Spinal cord (tissue), 10 donors: ENCODE data around the gene PTBP3. TPM values are rescaled to one million over a fixed set of nuclear protein-coding genes. Genes with fewer than 3 reads are reported as not detected.

Experiments used
- DNase-seq, 6 donors: peaks; one replicate each; pipeline versions ENCODE4 v3.0.0 to v3.0.0-alpha.2; 2013 to 2015; ENCODE audit warnings: low spot score in 6 of 6, low read depth in 4 of 6
- H3K27ac ChIP-seq: one replicate; pipeline ENCODE4 v1.5.1; 2013; ENCODE audit warnings: low read depth, low read length, control low read depth
- H3K27me3 ChIP-seq: one replicate; pipeline ENCODE4 v1.6.1; 2013; ENCODE audit warnings: low read length; ENCODE audit not compliant: control insufficient read depth, insufficient read depth
- H3K36me3 ChIP-seq: one replicate; pipeline ENCODE4 v1.6.1; 2013; ENCODE audit warnings: low read length; ENCODE audit not compliant: control insufficient read depth, insufficient read depth
- H3K4me1 ChIP-seq: one replicate; pipeline ENCODE4 v1.6.1; 2013; ENCODE audit warnings: low read length; ENCODE audit not compliant: control insufficient read depth, insufficient read depth
- H3K4me3 ChIP-seq: one replicate; pipeline ENCODE4 v1.5.1; 2013; ENCODE audit warnings: low read depth, low read length, control low read depth
- H3K9me3 ChIP-seq: one replicate; pipeline ENCODE4 v1.6.1; 2013; ENCODE audit warnings: low read length; ENCODE audit not compliant: control insufficient read depth, insufficient read depth
- WGBS: methylation state at CpG from one replicate; pipeline ENCODE4 v1.1.5; 2013; ENCODE audit warnings: missing lambda C conversion rate; ENCODE audit not compliant: insufficient coverage; 5-methylcytosine and 5-hydroxymethylcytosine counted together
- polyA plus RNA-seq, 2 donors: library from polyadenylated mRNA; unstranded; fragments of 120-200 nt; gene quantifications; one replicate each; pipeline ENCODE4 v1.2.1, GENCODE V29; 2013; ENCODE audit not compliant: insufficient read length in 2 of 2
- small RNA-seq: library from RNA; depleted of rRNA; stranded (forward); fragments of <200 nt; gene quantifications from one replicate; pipeline ENCODE3, GENCODE V24; 2014; ENCODE audit warnings: low replicate concordance
- total RNA-seq, 2 donors: library from RNA; depleted of rRNA in 1 of 2; stranded (reverse); fragments of 120-200 nt in 1 of 2; fragments of >200 nt in 1 of 2; gene quantifications; one replicate each; pipeline versions ENCODE4 v1.2.3 to v1.2.4, GENCODE V29; 2013 to 2014
- donor health status: healthy.

Gene PTBP3
- total and polyA plus RNA-seq, 4 donors, result 15.5 to 42.7 (median 18.6) TPM

- H3K9me3 ChIP-seq, result no peaks in the 10 kb centered on the region
- H3K36me3 ChIP-seq, result no peaks in the 10 kb centered on the region
- no peaks in the 10 kb centered on the region for H3K27me3 ChIP-seq
- DNase-seq, result no peak
- H3K27ac ChIP-seq, result no peak overlapping the region
- H3K4me1 ChIP-seq, result peaks cover 30% of the 10 kb centered on the region
- WGBS, result 93% methylated on average over 3 of the region's 5 CpGs
- H3K4me3 ChIP-seq, result no peak overlapping the region
Observed at GRCh38 chr9:112170968-112171367, 162.5 kb downstream of the PTBP3 start.

GRCh38 chr9:112170235-112170634, 163.2 kb downstream of the PTBP3 start:
- DNase-seq, result no peak
- Histone ChIP-seq H3K4me3 (no peak overlapping the region), H3K9me3 (no peaks in the 10 kb centered on the region), H3K36me3 (no peaks in the 10 kb centered on the region), H3K27ac (no peak overlapping the region), H3K4me1 (peaks cover 22% of the 10 kb centered on the region), H3K27me3 (no peaks in the 10 kb centered on the region)
- 60% methylated on average over 4 of the region's 4 CpGs for WGBS

DNA sequence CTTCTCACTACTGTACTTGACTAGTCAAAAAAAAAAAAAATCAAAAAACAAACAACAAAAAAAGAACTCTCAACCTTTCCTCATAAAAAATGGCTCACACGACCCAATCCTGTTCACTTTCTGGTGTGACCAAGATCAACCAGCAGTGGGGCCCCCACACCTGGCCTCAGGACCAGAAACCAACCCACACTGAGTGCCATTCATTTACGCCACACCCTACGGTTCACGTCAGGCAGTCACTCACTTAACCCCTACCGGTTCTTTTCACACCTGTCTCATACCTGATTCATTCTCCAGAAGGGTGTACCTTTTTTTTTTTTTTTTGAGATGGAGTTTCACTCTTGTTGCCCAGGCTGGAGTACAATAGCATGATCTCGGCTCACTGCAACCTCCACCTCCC, 164.1 kb downstream of the PTBP3 start:
- H3K9me3 ChIP-seq, result no peaks in the 10 kb centered on the region
- no peaks in the 10 kb centered on the region for H3K36me3 ChIP-seq
- no peaks in the 10 kb centered on the region for H3K27me3 ChIP-seq
- 100% methylated on average over 1 of the region's 6 CpGs for WGBS
- no peak overlapping the region for H3K27ac ChIP-seq
- H3K4me1 ChIP-seq, result peaks cover 20% of the 10 kb centered on the region
- no peak overlapping the region for H3K4me3 ChIP-seq
- no peak for DNase-seq

DNA sequence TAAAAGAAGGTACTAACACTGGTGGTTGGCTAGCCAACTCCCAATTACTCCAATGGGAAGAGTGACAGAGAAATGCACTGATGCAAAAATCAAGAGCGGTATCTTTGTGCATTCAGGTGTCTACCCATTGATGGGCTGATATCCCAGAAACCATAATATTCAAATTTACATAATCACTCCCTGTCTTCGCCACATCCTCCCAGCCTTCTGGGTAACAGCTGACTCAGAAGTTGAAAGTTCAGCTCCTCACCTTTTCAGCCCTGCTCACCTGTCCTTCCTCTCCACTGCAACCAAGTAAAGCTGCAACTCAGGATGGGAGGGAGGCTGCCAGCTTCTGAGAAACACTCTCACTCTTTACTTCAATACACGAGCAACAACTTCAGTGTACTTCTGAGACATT, 165.2 kb downstream of the PTBP3 start:
- H3K4me1 ChIP-seq, result peaks cover 9% of the 10 kb centered on the region
- no peaks in the 10 kb centered on the region for H3K27me3 ChIP-seq
- H3K27ac ChIP-seq, result no peak overlapping the region
- no peak overlapping the region for H3K4me3 ChIP-seq
- 88% methylated on average over 2 of the region's 3 CpGs for WGBS
- H3K9me3 ChIP-seq, result no peaks in the 10 kb centered on the region
- no peaks in the 10 kb centered on the region for H3K36me3 ChIP-seq
- DNase-seq, result no peak

Small RNA genes lying within 50 kb of the gene (small RNA-seq; reads per million reads assigned to genes)
- gene RF00019, result not detected
- not detected for gene RN7SL430P
- not detected for gene RN7SL57P
- not detected for gene RNA5SP295

Other genes starting within 250 kb of the PTBP3 start
- gene SUSD1, start 158.3 kb downstream of the PTBP3 start, total RNA-seq, result 10 to 100 TPM; 15.8 to 39.0 TPM
- 10 to 100 TPM; 12.9 to 14.8 TPM for gene SUSD1, start 158.3 kb downstream of the PTBP3 start, polyA plus RNA-seq
- gene HSDL2, start 46.5 kb upstream of the PTBP3 start, total RNA-seq, result 10 to 100 TPM; 53.4 to 60.2 TPM
- 10 to 100 TPM; 47.7 to 62.7 TPM for gene HSDL2, start 46.5 kb upstream of the PTBP3 start, polyA plus RNA-seq
- 10 to 100 TPM; 15.6 to 16.9 TPM for gene KIAA1958, start 153.2 kb upstream of the PTBP3 start, total RNA-seq
- gene KIAA1958, start 153.2 kb upstream of the PTBP3 start, polyA plus RNA-seq, result 10 to 100 TPM; 11.0 to 14.4 TPM